HG02759 (cell line): Measurements from ENCODE around the gene NEMF.
"Not testable (repeated sequence)": the region's sequence is repeated elsewhere in the genome, so short reads cannot be mapped to it uniquely, and the experiment has no call there.

Source experiments
- ATAC-seq: cut with Tn5 transposase; IDR thresholded peaks from one replicate; pipeline ENCODE4 v1.9.1; 2021; ENCODE audit warnings: mild to moderate bottlenecking, moderate library complexity; ENCODE audit not compliant: unreplicated experiment

NEMF gene

GRCh38 chr14:49755378-49755777, 97.2 kb downstream of the NEMF start:
- ATAC-seq = no peak

GRCh38 chr14:49754570-49755097, 98.0 kb downstream of the NEMF start:
- no peak for ATAC-seq

GRCh38 chr14:49746476-49746875, 106.1 kb downstream of the NEMF start:
- ATAC-seq = not testable (repeated sequence)

GRCh38 chr14:49745191-49745590, 107.4 kb downstream of the NEMF start:
- ATAC-seq = no peak

DNA sequence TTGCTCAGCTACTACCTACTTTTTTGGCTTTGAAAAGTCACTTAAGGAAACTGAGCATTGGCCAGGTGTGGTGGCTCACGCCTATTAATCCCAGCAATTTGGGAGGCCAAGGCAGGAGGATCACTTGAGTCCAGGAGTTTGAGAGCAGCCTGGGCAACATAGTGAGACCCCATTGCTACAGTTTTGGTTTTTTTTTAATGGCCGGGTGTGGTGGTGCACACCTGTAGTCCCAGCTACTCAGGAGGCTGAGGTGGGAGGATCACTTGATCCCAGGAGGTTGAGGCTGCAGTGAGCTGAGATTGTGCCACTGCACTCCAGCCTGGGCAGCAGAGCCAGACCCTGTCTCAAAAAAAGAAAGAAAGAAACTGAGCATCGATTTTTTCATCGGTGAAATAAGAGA, 116.9 kb downstream of the NEMF start:
- not testable (repeated sequence) for ATAC-seq

- ATAC-seq = no peak
These were observed 118.8 kb downstream of the NEMF start for GRCh38 chr14:49733836-49734235.

GRCh38 chr14:49732896-49733295, 119.7 kb downstream of the NEMF start:
- no peak for ATAC-seq
